NCI-H82 treated with DMSO at 0.1 percent for 48 hours (cell line): ENCODE results near the gene ANKRD36B.
"Not testable (repeated sequence)": the region's sequence is repeated elsewhere in the genome, so short reads cannot be mapped to it uniquely, and the experiment has no call there.

Source experiments
- DNase-seq: peaks from one replicate; lab custom pipeline; 2025; ENCODE audit not compliant: unreplicated experiment; lab: John Stamatoyannopoulos, UW

Gene ANKRD36B

DNA sequence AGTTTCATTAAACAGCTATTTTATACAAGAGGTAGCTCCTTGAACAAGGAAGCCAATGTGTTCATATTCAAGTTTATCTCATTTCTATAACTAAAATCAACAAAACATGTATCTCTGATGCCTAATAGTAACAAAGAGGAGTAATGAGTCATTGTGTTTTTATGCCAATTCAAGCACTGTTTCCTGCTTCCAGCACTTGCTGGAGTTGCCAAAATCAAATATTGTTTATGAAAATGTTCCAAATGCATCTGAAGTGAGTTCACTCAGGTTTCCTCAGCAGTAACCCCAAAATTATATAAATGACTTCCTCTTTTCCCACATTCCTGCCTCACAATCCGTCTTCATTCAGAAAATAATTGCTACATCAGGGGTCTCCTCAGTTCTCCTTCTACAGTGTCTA is 39.2 kb downstream of the ANKRD36B start:
- DNase-seq = not testable (repeated sequence)

DNA sequence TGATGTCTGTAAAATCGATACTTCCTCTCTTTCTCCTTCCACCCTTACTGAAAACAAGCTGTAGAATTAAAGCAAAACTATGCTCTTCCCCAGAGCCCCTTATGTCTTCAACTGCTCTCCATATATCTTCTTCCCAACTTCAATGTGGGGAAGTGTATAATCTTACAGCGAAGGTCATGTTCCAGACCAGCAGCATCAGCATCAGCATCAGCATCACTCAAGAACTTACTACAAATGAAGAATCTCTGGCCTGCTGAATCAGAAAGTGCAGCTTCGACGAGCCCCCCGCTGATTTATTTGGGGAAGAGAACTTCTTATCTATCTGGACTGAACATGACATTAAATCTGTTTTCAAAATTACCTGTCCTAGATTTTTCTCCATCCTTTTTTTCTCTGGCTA is 40.6 kb downstream of the ANKRD36B start:
- not testable (repeated sequence) for DNase-seq

DNA sequence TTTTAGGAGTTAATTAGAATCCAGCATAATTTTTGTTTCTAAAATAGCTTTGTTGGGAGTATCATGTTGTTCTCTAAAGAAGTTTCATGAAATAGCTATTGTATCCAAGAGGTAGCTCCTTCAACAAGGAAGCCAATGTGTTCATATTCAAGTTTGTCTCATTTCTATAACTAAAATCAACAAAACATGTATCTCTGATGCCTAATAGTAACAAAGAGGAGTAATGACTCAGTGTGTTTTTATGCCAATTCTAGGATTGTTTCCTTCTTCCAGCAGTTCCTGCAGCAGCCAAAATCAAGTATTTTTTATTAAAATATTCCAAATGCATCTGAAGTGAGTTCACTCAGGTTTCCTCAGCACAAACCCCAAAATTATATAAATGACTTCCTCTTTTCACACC is 41.1 kb downstream of the ANKRD36B start:
- DNase-seq = not testable (repeated sequence)

DNA sequence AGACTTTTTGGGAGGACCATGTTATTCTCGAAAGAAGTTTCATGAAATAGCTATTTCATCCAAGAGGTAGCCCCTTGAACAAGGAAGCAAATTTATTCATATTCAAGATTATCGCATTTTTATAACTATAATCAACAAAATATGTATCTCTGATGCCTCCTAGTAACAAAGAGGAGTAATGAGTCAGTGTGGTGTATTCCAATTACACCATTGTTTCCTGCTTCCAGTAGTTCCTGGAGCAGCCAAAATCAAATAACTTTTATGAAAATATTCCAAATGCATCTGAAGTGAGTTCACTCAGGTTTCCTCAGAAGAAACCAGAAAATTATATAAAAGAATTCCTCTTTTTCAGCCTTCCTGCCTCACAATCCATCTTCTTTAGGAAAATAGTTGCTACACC is 43.0 kb downstream of the ANKRD36B start:
- no peak for DNase-seq

DNA sequence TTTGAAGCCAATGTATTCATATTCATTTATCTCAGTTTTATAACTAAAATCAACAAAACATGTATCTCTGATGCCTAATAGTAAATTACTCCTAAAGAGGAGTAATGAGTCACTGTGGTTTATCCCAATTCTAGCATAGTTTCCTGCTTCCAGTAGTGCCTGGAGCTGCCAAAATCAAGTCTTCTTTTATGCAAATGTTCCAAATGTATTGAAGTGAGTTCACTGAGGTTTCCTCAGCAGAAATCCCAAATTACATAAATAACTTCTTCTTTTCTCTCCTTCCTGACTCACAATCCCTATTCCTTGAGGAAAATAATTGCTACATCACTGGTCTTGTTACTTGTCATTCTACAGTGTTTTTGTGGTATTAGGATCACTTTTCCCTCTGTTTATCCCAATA is 44.8 kb downstream of the ANKRD36B start:
- not testable (repeated sequence) for DNase-seq

DNA sequence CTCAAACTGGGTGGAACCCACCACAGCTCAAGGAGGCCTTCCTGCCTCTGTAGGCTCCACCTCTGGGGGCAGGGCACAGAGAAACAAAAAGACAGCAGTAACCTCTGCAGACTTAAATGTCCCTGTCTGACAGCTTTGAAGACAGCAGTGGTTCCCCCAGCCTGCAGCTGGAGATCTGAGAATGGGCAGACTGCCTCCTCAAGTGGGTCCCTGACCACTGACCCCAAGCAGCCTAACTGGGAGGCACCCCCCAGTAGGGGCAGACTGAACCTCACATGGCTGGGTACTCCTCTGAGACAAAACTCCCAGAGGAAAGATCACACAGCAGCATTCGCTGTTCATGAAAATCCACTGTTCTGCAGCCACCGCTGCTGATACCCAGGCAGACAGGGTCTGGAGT is 63.8 kb downstream of the ANKRD36B start:
- not testable (repeated sequence) for DNase-seq

DNA sequence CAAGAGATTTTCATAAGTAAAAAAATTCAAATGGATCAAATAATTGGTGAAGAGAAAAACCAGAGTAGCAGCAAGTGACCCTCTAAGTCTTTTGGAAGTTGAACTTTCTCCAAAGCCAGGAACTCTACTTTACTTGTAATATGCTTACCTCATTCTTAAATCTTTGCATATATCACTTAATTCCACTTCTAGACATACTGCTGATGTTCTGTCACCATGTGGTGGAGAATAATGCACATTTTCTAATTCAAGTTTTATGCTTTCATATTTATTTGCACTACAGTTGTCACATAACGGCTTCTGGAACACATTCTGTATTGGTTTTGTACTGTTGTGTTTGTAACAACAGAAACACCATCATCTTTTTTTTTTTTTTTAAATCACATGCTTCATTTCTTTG is 65.9 kb downstream of the ANKRD36B start:
- not testable (repeated sequence) for DNase-seq

DNA sequence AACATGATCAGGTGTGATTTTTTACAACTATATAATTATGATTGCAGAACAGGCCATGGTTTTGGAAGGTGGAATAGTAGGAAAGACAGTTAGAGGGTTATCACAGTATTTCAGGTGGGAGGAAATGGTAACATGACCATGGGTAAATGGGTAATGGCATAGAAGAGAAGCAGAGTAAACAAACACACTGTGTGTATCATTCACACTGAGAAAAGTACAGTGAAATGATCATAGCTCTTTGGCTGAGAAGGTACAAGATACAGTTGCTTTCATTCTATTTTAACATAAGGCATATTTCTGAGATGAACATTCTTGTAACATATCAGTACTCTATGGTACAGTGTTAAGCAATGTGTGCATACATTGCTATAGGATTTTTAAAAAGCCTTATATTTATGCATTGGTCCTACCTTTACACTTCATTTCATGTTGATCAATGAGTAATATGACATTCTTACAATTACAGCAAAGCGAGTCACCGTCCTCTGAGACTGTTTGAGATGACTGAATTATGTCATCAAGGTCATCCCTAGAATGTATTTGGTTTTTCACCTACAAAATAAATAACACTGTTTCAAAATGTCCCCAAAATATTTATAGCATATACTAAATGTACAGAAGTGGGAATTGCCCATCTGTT is 66.6 kb downstream of the ANKRD36B start:
- DNase-seq = not testable (repeated sequence)

DNA sequence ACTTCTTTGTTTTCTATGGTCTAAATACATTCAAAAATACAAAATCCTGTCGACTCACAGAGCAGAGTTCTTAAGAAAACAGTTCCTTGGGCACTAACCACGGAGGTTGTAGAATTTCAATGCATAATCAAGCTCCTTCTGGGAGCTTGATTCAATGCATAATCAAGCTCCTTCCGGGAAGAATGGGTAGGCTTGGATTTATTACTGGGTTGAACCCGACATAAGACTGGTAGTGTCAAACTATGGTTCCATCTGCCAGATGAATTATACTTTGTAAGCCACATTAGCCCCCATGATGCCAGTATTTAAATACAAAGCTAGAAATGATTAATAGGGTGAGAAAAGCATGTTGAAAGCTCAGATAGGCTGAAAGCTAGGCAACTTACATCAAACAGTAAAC is 94.0 kb downstream of the ANKRD36B start:
- DNase-seq = not testable (repeated sequence)

DNA sequence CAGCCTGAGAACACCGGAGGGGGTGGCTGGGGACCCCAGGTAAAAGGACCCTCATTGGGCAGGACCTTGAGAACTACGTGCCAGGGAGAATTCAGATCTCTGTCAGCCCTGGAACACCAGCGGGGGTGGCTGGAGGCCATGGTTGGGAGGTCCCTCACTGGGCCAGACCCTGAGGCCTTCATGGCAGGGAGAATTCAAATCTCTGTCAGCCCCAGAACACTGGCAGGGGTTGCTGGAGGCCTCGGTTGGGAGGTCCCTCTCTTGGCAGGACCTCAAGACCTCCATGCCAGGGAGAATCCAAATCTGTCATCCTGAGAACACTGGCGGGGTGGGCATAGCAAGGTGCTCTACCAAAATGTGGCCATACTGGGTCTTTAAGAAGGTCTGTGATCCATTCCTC is 99.5 kb downstream of the ANKRD36B start:
- DNase-seq = not testable (repeated sequence)
